Natural killer cell (primary cell): ENCODE measurements around the gene BCL6. TPM values are rescaled to one million over a fixed set of nuclear protein-coding genes. Genes with fewer than 3 reads are reported as not detected.

ENCODE experiments used
- ATAC-seq, 3 donors: fragments of 150-1000 bp in 2 of 3; fragments of 200-7000 bp in 1 of 3; cut with Tn5 transposase; 1 replicate in 1 of 3; 2 replicates in 2 of 3; pipeline ENCODE4 v1.10.0; 2021; ENCODE audit warnings: mild to moderate bottlenecking in 2 of 3, moderate library complexity in 2 of 3
- DNase-seq, 2 donors: peaks; one replicate each; pipeline versions ENCODE4 v3.0.0 to v3.0.0-alpha.2; 2013 to 2021; ENCODE audit warnings: mixed read lengths in 1 of 2
- H3K27ac ChIP-seq: one replicate; pipeline ENCODE4 v1.5.1; 2013; ENCODE audit warnings: mild to moderate bottlenecking, low read length
- H3K27me3 ChIP-seq: one replicate; pipeline ENCODE4 v1.6.1; 2013; ENCODE audit warnings: low read length; ENCODE audit not compliant: control insufficient read depth, insufficient read depth
- H3K36me3 ChIP-seq: one replicate; pipeline ENCODE4 v1.6.1; 2013; ENCODE audit warnings: low read length; ENCODE audit not compliant: control insufficient read depth, insufficient read depth
- H3K4me1 ChIP-seq: one replicate; pipeline ENCODE4 v1.6.1; 2013; ENCODE audit warnings: low read length; ENCODE audit not compliant: control insufficient read depth, insufficient read depth
- H3K4me3 ChIP-seq: one replicate; pipeline ENCODE4 v1.5.1; 2013; ENCODE audit warnings: low read length
- H3K9me3 ChIP-seq: one replicate; pipeline ENCODE4 v1.6.1; 2013; ENCODE audit warnings: low read length; ENCODE audit not compliant: control insufficient read depth, insufficient read depth
- H3K27ac Mint-ChIP-seq, 2 donors: one replicate each; pipeline ENCODE4 v1.8.0; 2022; ENCODE audit warnings: mild to moderate bottlenecking in 2 of 2, mixed read lengths in 2 of 2, moderate library complexity in 1 of 2
- H3K27me3 Mint-ChIP-seq, 2 donors: one replicate each; pipeline ENCODE4 v1.8.0; 2022; ENCODE audit warnings: low read depth in 2 of 2, mixed read lengths in 2 of 2
- H3K36me3 Mint-ChIP-seq: one replicate; pipeline ENCODE4 v1.8.0; 2022; ENCODE audit warnings: mixed read lengths
- H3K4me1 Mint-ChIP-seq, 2 donors: one replicate each; pipeline ENCODE4 v1.8.0; 2022; ENCODE audit warnings: mixed read lengths in 2 of 2
- H3K4me3 Mint-ChIP-seq: one replicate; pipeline ENCODE4 v1.8.0; 2022; ENCODE audit warnings: mild to moderate bottlenecking, moderate library complexity, mixed read lengths
- H3K9me3 Mint-ChIP-seq, 2 donors: one replicate each; pipeline ENCODE4 v1.8.0; 2022; ENCODE audit warnings: mixed read lengths in 2 of 2
- WGBS: methylation state at CpG from one replicate; pipeline ENCODE4 v1.1.7; 2013; ENCODE audit warnings: missing lambda C conversion rate; ENCODE audit not compliant: insufficient coverage; 5-methylcytosine and 5-hydroxymethylcytosine counted together
- intact Hi-C: fragments of 100-400 bp; cut with micrococcal nuclease; formaldehyde crosslinking; loops from one replicate; pipeline ENCODE4 v1.14.2; 2022
- total RNA-seq, 4 donors: library from RNA; stranded (reverse); fragments of 120-200 nt in 1 of 4; gene quantifications; one replicate each; pipeline versions ENCODE4 v1.2.3 to v1.2.4, GENCODE V29; 2013 to 2022
- TF ChIP-seq, protein P1 (sequence below): fragments of 200-600 bp; IDR thresholded peaks from one replicate; pipeline ENCODE4 v1.8.0; 2022; ENCODE audit warnings: antibody characterized with exemption

The BCL6 gene
- total RNA-seq, 3 donors from 2014 or later (not counting 1 experiment from before 2014, with no cell fraction given): 41.0 to 59.0 (median 45.2) TPM

DNA sequence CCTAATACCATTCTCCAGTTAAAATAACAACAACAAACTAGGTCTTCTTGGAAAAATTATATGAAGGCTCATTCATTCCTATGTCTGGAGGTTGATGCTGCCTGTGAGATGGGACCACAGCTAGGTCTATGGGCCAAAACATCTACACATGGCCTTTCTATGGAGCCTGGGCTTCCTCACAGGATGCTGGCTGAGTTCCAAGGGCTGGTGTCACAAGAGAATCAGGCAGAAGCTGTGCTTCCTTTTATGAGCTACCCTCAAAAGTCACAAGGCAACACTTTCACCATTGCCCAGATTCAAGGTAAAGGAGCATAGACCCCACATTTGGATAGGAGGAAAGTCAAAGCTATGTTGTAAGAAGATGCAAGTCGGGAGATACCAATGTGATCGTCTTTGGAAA lies 38.3 kb downstream of the BCL6 start:
- Mint-ChIP-seq H3K4me3 (no peak overlapping the region), H3K27ac (no peak overlapping the region), H3K27me3 (peaks cover 2 to 9% of the 10 kb centered on the region in 2 donors), H3K36me3 (no peaks in the 10 kb centered on the region), H3K4me1 (no peaks in the 10 kb centered on the region), H3K9me3 (no peaks in the 10 kb centered on the region)
- Histone ChIP-seq H3K4me3 (no peak overlapping the region), H3K27ac (no peak overlapping the region), H3K4me1 (no peaks in the 10 kb centered on the region), H3K9me3 (no peaks in the 10 kb centered on the region), H3K27me3 (no peaks in the 10 kb centered on the region), H3K36me3 (no peaks in the 10 kb centered on the region)
- TF ChIP-seq, protein P1, sequence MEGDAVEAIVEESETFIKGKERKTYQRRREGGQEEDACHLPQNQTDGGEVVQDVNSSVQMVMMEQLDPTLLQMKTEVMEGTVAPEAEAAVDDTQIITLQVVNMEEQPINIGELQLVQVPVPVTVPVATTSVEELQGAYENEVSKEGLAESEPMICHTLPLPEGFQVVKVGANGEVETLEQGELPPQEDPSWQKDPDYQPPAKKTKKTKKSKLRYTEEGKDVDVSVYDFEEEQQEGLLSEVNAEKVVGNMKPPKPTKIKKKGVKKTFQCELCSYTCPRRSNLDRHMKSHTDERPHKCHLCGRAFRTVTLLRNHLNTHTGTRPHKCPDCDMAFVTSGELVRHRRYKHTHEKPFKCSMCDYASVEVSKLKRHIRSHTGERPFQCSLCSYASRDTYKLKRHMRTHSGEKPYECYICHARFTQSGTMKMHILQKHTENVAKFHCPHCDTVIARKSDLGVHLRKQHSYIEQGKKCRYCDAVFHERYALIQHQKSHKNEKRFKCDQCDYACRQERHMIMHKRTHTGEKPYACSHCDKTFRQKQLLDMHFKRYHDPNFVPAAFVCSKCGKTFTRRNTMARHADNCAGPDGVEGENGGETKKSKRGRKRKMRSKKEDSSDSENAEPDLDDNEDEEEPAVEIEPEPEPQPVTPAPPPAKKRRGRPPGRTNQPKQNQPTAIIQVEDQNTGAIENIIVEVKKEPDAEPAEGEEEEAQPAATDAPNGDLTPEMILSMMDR: no peak
- intact Hi-C loops: no loop called here
- ATAC-seq (no peak), DNase-seq (no peak)
- 89% methylated on average over 2 of the region's 2 CpGs for WGBS

DNA sequence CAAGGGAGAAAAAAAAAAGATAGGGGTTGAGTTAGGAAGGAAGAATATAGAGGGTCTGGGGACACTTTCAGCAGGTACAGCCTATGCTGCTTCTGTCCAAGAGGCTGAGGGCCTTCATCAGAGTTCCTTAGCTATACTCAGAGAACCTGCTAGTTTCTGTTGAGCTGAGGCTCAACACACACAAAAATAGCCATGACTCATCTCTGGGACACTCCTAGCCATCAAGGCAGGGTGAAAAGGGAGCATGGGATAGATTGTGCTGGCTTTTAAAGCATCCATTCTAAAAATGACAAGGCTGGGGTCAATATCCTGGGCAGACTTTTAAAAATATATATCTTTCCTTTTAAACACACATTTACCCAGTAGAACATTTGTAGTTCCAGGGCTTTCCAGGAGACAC lies 40.1 kb downstream of the BCL6 start:
- no peaks in the 10 kb centered on the region for H3K9me3 ChIP-seq
- Mint-ChIP-seq H3K27me3 (peaks cover 2 to 9% of the 10 kb centered on the region in 2 donors), H3K4me1 (no peaks in the 10 kb centered on the region), H3K9me3 (no peaks in the 10 kb centered on the region), H3K4me3 (no peak overlapping the region), H3K27ac (no peak overlapping the region), H3K36me3 (no peaks in the 10 kb centered on the region)
- DNase-seq: no peak
- H3K36me3 ChIP-seq: no peaks in the 10 kb centered on the region
- H3K4me1 ChIP-seq: no peaks in the 10 kb centered on the region
- ATAC-seq: no peak
- H3K4me3 ChIP-seq: no peak overlapping the region
- H3K27ac ChIP-seq: no peak overlapping the region
- TF ChIP-seq, protein P1: no peak
- intact Hi-C loops: no loop called here
- H3K27me3 ChIP-seq: no peaks in the 10 kb centered on the region

GRCh38 chr3:187702507-187703033 lies 42.7 kb downstream of the BCL6 start, which contains the start of gene RTP2:
Gene RTP2, minus strand, starts transcription at chr3:187702557. Its CDS starts 429 bp downstream, at chr3:187702128.
- H3K9me3 ChIP-seq: no peaks in the 10 kb centered on the region
- TF ChIP-seq, protein P1: no peak
- WGBS: 69% methylated on average over 4 of the region's 4 CpGs
- H3K27me3 ChIP-seq: no peaks in the 10 kb centered on the region
- Mint-ChIP-seq H3K36me3 (no peaks in the 10 kb centered on the region), H3K4me3 (no peak within 1 kb of the TSS), H3K4me1 (no peaks in the 10 kb centered on the region), H3K27me3 (peaks cover 5 to 9% of the 10 kb centered on the region in 2 donors), H3K27ac (no peak within 1 kb of the TSS), H3K9me3 (no peaks in the 10 kb centered on the region)
- H3K4me3 ChIP-seq: no peak within 1 kb of the TSS
- no peaks in the 10 kb centered on the region for H3K4me1 ChIP-seq
- H3K27ac ChIP-seq: no peak within 1 kb of the TSS
- no peaks in the 10 kb centered on the region for H3K36me3 ChIP-seq
- ATAC-seq: no peak
- no peak for DNase-seq
- intact Hi-C loops: no loop called here

DNA sequence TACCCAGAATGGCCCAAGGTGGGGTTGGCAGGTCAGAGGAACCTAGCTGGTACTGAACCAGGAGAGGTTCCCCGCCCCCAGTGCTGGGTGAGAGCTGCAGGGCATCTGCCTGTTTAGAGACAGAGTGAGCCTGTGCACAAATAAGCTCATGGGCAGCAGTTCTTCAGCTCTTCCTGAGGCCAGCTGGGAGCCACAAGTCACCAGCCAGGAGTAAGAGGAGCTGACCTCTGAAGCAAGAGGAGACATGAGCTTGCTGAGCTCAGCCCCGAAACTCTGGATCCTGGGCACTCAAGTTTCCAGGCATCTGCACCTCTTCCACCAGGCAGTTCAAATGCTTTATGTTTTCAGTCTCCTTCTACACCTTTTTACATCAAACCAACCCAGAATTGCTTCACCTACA lies 45.0 kb downstream of the BCL6 start:
- ATAC-seq (no peak), DNase-seq (no peak)
- intact Hi-C loops: no loop called here
- TF ChIP-seq, protein P1: no peak
- H3K9me3 ChIP-seq: no peaks in the 10 kb centered on the region
- peaks cover 2% of the 10 kb centered on the region for H3K27me3 ChIP-seq
- 86% methylated on average over 2 of the region's 2 CpGs for WGBS
- no peaks in the 10 kb centered on the region for H3K4me1 ChIP-seq
- H3K4me3 ChIP-seq: no peak overlapping the region
- Mint-ChIP-seq H3K9me3 (no peaks in the 10 kb centered on the region), H3K4me3 (no peak overlapping the region), H3K4me1 (no peaks in the 10 kb centered on the region), H3K27ac (no peak overlapping the region), H3K27me3 (peaks cover 9 to 11% of the 10 kb centered on the region in 2 donors), H3K36me3 (no peaks in the 10 kb centered on the region)
- no peaks in the 10 kb centered on the region for H3K36me3 ChIP-seq
- H3K27ac ChIP-seq: no peak overlapping the region
